Measurements from ENCODE around the gene THAP4. TPM values are rescaled to one million over a fixed set of nuclear protein-coding genes. Genes with fewer than 3 reads are reported as not detected.

THAP4 gene
- 10 to 100 TPM; 46.4 to 56.2 (median 51.2) TPM for total RNA-seq

DNA sequence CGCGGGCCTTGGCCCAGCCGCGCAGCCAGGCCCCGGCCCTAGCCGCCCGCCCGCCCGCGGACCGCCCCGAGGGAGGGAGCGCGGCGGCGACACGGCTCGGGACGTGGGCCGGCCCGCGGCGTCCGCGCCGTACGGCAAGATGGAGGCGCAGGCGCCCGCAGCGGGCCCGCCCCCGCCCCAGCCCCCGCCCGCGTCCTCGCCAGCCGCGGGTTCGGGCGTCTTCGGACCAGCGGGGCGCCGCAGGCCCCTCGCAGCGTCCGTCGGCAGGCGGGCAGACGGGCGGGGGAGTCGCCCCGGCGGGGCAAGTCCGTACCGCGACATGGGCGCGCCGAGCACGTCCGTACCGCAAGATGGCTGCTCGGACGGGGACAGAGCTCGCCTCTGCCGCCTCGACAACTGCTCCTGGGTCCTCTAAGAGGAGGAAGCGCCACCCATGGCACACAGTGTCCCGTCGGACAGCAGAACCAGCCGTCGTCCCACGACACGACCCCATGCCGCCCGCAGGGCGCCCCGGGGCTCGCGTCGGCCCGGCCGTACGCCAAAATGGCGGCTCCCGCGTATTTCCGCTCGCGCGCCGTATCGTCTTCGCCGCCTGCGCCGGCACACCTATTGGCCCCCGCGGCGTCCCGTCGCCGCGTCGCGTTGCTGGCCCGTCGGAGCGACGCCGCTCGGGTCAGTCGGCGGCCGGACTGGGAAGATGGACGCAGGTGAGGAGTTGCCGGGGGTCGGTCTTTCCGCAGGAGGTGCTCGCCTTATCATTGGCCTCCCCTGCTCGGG lies at the start of gene THAP4, which contains the start of gene ATG4B:
THAP4 (minus strand) TSS at position 141 of the 777 bp plus-strand sequence. CDS start 141 bp downstream, outside the sequence.
ATG4B (plus strand) TSS at position 676 of the 777 bp plus-strand sequence; CDS start at position 698, 22 bp downstream.
- H3K4me1 ChIP-seq, result peaks cover 56% of the 10 kb centered on the region
- H3K9me3 ChIP-seq, result no peaks in the 10 kb centered on the region
- peaks cover 16% of the 10 kb centered on the region for H3K36me3 ChIP-seq
- TF ChIP-seq, protein P1, sequence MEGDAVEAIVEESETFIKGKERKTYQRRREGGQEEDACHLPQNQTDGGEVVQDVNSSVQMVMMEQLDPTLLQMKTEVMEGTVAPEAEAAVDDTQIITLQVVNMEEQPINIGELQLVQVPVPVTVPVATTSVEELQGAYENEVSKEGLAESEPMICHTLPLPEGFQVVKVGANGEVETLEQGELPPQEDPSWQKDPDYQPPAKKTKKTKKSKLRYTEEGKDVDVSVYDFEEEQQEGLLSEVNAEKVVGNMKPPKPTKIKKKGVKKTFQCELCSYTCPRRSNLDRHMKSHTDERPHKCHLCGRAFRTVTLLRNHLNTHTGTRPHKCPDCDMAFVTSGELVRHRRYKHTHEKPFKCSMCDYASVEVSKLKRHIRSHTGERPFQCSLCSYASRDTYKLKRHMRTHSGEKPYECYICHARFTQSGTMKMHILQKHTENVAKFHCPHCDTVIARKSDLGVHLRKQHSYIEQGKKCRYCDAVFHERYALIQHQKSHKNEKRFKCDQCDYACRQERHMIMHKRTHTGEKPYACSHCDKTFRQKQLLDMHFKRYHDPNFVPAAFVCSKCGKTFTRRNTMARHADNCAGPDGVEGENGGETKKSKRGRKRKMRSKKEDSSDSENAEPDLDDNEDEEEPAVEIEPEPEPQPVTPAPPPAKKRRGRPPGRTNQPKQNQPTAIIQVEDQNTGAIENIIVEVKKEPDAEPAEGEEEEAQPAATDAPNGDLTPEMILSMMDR (IDR thresholded peaks at IDR 0.05), result no peak
- TF ChIP-seq POLR2AphosphoS5 (IDR thresholded peaks at IDR 0.05), result peak in 2 of 3 donors; percentile 81 to 98
- whole genome bisulfite sequencing, result 0% methylated on average over 3 of the region's 123 CpGs
- H3K27ac ChIP-seq, result peak within 1 kb of the TSS; percentile 98
- DNase-seq (ENCODE audit: low spot score in 2 of 2), result peak; percentile 85 to 90
- H3K4me3 ChIP-seq, result peak within 1 kb of the TSS; percentile 92
- no peaks in the 10 kb centered on the region for H3K27me3 ChIP-seq

- peaks cover 31% of the 10 kb centered on the region for H3K4me1 ChIP-seq
- H3K36me3 ChIP-seq, result peaks cover 33% of the 10 kb centered on the region
- TF ChIP-seq, protein P1 (IDR thresholded peaks at IDR 0.05), result no peak
- TF ChIP-seq POLR2A (IDR thresholded peaks at IDR 0.05) (no peak), EP300 (IDR thresholded peaks at IDR 0.05) (no peak), POLR2AphosphoS5 (IDR thresholded peaks at IDR 0.05) (no peak)
- no peak for DNase-seq (ENCODE audit: low spot score in 2 of 2)
- peak overlapping the region; percentile 95 for H3K27ac ChIP-seq
- peak overlapping the region; percentile 75 for H3K4me3 ChIP-seq
- H3K27me3 ChIP-seq, result no peaks in the 10 kb centered on the region
- WGBS, result under 1% methylated on average over 28 of the region's 37 CpGs
- H3K9me3 ChIP-seq, result no peaks in the 10 kb centered on the region
These were observed 49.3 kb upstream of the THAP4 start for GRCh38 chr2:241686324-241686649.

DNA sequence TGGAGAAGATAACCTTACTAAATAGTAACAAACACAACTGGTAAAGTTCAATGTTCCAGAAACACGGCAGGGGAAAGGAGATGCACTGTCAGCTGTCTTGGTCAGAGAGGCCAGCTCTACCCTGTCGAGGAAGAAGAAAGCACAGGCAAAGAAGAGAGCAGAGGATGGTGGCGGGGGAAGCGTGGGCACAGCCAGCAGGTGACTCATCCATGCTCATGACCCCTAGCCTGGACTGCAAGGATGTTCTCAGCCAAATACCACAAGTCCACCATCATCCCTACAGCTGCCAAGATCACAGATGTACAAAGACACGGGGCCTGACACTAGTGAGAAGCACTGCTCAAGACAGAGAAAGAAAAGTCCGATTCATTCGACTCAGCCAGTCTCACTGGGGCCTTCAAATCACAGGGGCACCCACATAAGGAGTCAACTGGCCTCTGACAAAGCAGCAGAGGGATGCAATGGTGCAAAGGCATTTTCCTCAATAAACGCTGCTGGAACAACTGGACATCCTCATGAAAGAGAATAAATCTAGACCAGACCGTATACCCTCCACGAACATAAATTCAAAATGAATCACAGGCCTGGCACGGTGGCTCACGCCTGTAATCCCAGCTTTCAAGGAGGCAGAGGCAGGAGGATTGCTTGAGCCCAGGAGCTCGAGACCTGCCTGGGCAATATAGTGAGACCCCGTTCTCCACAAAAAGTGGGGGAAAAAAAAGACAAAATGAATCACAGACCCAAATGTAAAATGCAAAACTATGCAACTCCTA lies 44.1 kb upstream of the THAP4 start:
- Histone ChIP-seq H3K27me3 (no peaks in the 10 kb centered on the region), H3K4me1 (peaks cover 7% of the 10 kb centered on the region), H3K4me3 (no peak overlapping the region), H3K36me3 (peaks cover 48% of the 10 kb centered on the region), H3K27ac (no peak overlapping the region), H3K9me3 (no peaks in the 10 kb centered on the region)
- TF ChIP-seq POLR2A (IDR thresholded peaks at IDR 0.05), result no peak
- TF ChIP-seq, protein P1 (IDR thresholded peaks at IDR 0.05), result no peak
- no peak for TF ChIP-seq POLR2AphosphoS5 (IDR thresholded peaks at IDR 0.05)
- no peak for TF ChIP-seq EP300 (IDR thresholded peaks at IDR 0.05)
- no peak for DNase-seq (ENCODE audit: low spot score in 2 of 2)
- 72% methylated on average over 14 of the region's 14 CpGs for WGBS

DNA sequence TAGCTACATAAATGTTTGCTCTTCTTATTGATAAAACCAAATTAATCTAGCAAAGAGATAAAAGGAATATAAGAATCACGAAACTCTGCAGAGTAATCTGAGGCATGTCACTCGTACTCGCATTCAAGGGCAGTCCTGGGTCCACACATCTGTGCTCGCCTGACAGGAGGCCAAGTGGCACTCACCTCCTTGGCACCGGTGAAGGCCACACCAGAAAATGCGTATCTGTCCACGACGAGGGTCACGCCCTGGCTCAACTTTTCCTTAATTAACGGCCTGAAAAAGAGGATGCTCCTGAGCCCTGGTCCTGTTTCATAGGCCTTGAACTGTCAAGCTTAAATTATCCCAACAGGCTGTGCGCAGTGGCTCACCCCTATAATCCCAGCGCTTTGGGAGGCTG lies 43.1 kb upstream of the THAP4 start:
- H3K9me3 ChIP-seq, result no peaks in the 10 kb centered on the region
- H3K4me3 ChIP-seq, result no peak overlapping the region
- H3K27me3 ChIP-seq, result no peaks in the 10 kb centered on the region
- no peak for DNase-seq (ENCODE audit: low spot score in 2 of 2)
- H3K36me3 ChIP-seq, result peaks cover 48% of the 10 kb centered on the region
- H3K4me1 ChIP-seq, result no peaks in the 10 kb centered on the region
- WGBS, result 91% methylated on average over 12 of the region's 12 CpGs
- no peak overlapping the region for H3K27ac ChIP-seq
- TF ChIP-seq EP300 (IDR thresholded peaks at IDR 0.05), result no peak

- peaks cover 48% of the 10 kb centered on the region for H3K36me3 ChIP-seq
- TF ChIP-seq EP300 (IDR thresholded peaks at IDR 0.05), result no peak
- no peak for TF ChIP-seq POLR2AphosphoS5 (IDR thresholded peaks at IDR 0.05)
- no peak for TF ChIP-seq POLR2A (IDR thresholded peaks at IDR 0.05)
- TF ChIP-seq, protein P1 (IDR thresholded peaks at IDR 0.05), result no peak
- no peaks in the 10 kb centered on the region for H3K9me3 ChIP-seq
- no peaks in the 10 kb centered on the region for H3K4me1 ChIP-seq
- no peak overlapping the region for H3K4me3 ChIP-seq
- no peak for DNase-seq (ENCODE audit: low spot score in 2 of 2)
- 85% methylated on average over 18 of the region's 22 CpGs for WGBS
- H3K27ac ChIP-seq, result no peak overlapping the region
- H3K27me3 ChIP-seq, result no peaks in the 10 kb centered on the region
These were observed 42.0 kb upstream of the THAP4 start for GRCh38 chr2:241678784-241679540.
